Central memory CD8-positive, alpha-beta T cell (primary cell): ENCODE data around the gene SEMA4C.

ENCODE experiments used
- ATAC-seq: fragments of 150-1000 bp; cut with Tn5 transposase; replicated peaks from 2 replicates; pipeline ENCODE4 v1.10.0; 2022; ENCODE audit warnings: mild to moderate bottlenecking, moderate FRiP score, moderate number of reproducible peaks; ENCODE audit not compliant: poor library complexity, severe bottlenecking; ENCODE audit errors: extremely low read depth
- DNase-seq, 2 donors: peaks; one replicate each; pipeline ENCODE4 v3.0.0; 2021; ENCODE audit warnings: low spot score in 2 of 2
- H3K27ac Mint-ChIP-seq: one replicate; pipeline ENCODE4 v1.8.0; 2022; ENCODE audit warnings: low read depth, mild to moderate bottlenecking, moderate library complexity, mixed read lengths
- H3K27me3 Mint-ChIP-seq: one replicate; pipeline ENCODE4 v1.8.0; 2022; ENCODE audit warnings: mixed read lengths
- H3K36me3 Mint-ChIP-seq: one replicate; pipeline ENCODE4 v1.8.0; 2022; ENCODE audit warnings: mild to moderate bottlenecking, moderate library complexity, mixed read lengths; ENCODE audit not compliant: insufficient read depth
- H3K4me1 Mint-ChIP-seq: one replicate; pipeline ENCODE4 v1.8.0; 2022; ENCODE audit warnings: mixed read lengths
- H3K4me3 Mint-ChIP-seq: one replicate; pipeline ENCODE4 v1.8.0; 2022; ENCODE audit warnings: mild to moderate bottlenecking, moderate library complexity, mixed read lengths
- H3K9me3 Mint-ChIP-seq: one replicate; pipeline ENCODE4 v1.8.0; 2022; ENCODE audit warnings: mixed read lengths

The SEMA4C gene

GRCh38 chr2:96809951-96810782 lies 59.7 kb downstream of the SEMA4C start:
- H3K4me1 Mint-ChIP-seq: peaks cover 44% of the 10 kb centered on the region
- no peak for ATAC-seq
- H3K27ac Mint-ChIP-seq: no peak overlapping the region
- H3K9me3 Mint-ChIP-seq: no peaks in the 10 kb centered on the region
- H3K27me3 Mint-ChIP-seq: no peaks in the 10 kb centered on the region
- no peak for DNase-seq
- peaks cover 22% of the 10 kb centered on the region for H3K36me3 Mint-ChIP-seq
- H3K4me3 Mint-ChIP-seq: no peak overlapping the region
